ENCODE data around the gene SPAAR.
A peak's percentile ranks its signal among the peaks of the same experiment; 100 is the strongest.
"Not testable (repeated sequence)": the region's sequence is repeated elsewhere in the genome, so short reads cannot be mapped to it uniquely, and the experiment has no call there.

The SPAAR gene

GRCh38 chr9:35904338-35904737 is 5.0 kb upstream of the SPAAR start:
- DNase-seq (ENCODE audit: low read depth) = no peak

DNA sequence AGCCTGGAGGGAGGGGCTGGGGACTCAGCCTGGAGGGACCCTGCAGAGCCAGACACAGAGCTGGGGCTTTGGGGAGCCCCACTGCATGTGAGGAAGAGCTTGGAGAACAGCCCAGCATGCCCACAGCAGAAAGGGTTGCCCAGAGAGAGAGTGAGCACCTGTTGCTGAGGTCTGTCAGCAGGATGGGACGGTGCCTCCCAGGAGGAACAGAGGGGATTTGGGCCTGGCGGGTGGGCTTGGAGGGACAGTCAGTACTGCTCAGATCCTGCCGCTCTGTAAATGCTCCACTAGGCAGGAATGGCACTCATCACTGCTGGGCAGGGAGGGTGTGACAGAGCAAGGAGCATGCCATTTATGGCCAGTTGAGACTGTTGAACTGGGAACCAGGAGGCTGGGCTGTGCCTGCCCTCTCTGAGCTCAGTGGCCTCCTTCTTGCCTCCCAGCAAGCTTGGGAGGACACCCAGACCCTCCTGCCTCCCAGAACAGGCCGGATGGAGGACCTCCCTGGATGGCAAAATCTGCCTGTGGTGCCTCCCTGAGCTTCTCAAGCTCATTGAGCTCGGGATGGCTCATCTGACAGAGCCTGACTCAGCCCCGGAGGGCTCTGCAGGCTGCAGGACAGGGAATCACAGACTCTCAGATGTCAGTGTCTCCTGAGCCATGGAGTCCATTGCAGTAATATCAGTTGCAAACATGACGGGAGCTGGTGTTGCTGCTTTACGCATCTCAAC is 4.1 kb upstream of the SPAAR start:
- DNase-seq (ENCODE audit: low read depth) = no peak

DNA sequence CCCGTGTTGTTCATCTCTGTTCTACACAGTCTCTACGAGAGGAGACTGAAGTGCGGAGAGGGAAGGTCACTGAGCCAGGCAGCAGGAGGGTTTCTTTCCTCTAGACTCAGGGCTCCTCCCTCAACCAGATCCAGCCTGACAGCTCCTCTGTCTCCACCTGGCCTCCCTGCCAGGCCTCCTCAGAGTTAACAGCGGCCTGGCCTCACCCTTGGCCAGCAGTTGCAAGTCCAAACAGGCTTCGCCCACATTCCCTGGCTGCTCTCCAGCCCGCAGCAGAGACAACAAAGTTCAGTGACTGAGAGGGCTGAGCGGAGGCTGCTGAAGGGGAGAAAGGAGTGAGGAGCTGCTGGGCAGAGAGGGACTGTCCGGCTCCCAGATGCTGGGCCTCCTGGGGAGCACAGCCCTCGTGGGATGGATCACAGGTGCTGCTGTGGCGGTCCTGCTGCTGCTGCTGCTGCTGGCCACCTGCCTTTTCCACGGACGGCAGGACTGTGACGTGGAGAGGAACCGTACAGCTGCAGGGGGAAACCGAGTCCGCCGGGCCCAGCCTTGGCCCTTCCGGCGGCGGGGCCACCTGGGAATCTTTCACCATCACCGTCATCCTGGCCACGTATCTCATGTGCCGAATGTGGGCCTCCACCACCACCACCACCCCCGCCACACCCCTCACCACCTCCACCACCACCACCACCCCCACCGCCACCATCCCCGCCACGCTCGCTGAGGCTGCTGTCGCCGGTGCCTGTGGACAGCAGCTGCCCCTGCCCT is 3.2 kb upstream of the SPAAR start, which contains the start of gene HRCT1:
Gene HRCT1 (plus strand): TSS at position 291 of the 768 bp plus-strand sequence. CDS start 86 bp downstream, at position 377.
- peak; percentile 94 for DNase-seq (ENCODE audit: low read depth)

DNA sequence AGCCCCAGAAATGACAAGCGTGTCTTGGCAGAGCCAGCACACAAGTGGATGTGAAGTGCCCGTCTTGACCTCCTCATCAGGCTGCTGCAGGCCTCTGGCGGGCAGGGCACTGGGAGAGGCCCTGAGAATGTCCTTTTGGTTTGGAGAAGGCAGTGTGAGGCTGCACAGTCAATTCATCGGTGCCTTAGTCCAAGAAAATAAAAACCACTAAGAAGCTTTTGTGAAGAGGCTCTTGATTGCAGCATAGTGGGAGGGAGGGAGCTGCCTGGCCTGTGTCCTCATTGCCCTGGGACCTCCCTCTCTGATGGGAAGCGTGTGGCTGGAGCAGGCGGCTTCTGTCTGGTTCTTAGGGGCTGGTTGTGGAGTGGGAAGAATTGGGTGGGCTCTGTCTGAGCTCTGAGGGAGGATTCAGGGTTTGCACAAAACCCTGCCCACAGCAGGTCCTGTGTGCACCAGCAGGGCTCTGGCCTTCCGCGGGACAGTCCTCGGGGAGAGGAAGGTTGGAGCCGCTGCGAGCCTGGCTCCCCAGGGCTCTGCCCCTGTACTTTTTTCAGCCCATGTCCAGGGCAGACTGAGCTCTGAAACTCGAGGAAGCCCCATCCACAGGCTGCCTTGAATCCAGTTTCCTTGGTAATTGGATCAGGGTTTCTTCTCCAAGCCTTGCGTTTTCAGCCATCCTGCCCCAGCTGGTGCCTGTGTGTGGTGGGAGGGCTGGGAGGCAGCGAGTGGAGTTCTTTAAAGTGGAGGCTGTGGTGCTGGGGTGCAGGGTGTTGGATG is 2.2 kb upstream of the SPAAR start:
- no peak for DNase-seq (ENCODE audit: low read depth)

- peak; percentile 97 for DNase-seq (ENCODE audit: low read depth)
These were observed 1.4 kb upstream of the SPAAR start for GRCh38 chr9:35907711-35908503.

DNA sequence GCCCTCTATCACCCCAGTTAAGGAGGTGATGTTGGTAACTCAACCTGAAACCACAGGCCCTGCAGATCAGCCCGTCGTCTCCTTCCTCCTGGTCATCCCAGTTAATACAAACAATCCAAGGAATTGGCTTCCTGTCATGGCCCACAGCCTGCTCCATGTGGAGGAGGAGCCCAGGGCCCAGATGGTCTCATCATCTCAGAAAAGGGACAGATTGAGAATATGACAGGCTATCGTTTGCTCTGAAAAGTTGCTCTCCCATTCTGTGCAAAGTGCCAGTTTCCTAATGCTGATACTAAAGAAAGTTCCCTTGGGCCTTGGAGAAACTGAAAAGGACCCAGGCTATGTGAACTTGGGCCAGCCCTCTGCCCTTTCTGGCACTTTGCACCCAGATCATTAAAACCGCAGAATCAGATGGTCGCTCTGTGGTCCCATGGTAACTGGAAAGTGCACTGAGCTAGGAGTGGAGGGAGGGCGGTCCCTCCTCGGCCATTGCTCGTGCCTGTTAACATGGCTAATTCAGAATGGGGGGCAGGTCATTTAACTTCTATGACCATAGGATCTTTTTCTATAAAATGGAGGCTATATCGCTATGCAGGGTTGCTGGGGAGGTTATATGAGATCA is 675 bp upstream of the SPAAR start:
- no peak for DNase-seq (ENCODE audit: low read depth)

- no peak for DNase-seq (ENCODE audit: low read depth)
These were observed 660 bp downstream of the SPAAR start for GRCh38 chr9:35909687-35910612.

DNA sequence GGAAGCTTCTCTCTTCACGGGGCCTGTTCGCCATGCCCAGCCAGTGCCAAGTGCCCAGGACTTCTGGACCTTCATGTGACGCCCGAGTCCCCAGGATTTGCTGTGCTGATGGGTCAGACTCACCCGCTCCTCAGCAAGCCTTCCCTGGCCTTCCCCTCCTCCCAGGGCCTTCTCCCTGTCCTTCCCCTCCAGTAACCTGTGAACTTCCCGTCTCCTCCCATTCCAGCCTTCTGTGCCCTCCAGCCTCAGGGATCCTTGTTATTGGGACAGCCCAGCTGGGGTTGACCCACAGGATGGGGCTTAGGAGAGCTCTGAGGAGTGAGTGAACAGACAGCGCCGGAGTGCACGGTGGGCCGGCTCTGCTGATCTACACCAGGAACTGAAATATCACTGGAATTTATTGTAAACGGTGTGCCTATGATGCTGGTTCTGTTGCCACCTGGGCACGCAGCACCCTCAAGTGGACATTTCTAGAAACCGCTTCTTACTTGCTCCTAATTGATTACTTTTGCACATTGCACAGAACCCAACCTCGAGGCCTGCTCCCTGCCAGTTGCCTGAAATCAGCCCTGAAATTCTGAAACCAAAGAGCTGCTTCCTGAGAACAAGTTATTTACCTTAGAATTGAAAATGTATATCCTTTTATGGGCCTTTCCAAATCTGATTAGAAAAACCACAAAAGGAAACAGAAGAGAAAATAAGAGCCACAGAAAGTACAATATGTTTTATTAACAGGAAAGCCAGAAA is 1.5 kb downstream of the SPAAR start:
- no peak for DNase-seq (ENCODE audit: low read depth)

- no peak for DNase-seq (ENCODE audit: low read depth)
These were observed 2.4 kb downstream of the SPAAR start for GRCh38 chr9:35911690-35912089.

- no peak for DNase-seq (ENCODE audit: low read depth)
These were observed 3.6 kb downstream of the SPAAR start for GRCh38 chr9:35912791-35913400.

GRCh38 chr9:35913429-35913828 is 4.1 kb downstream of the SPAAR start:
- not testable (repeated sequence) for DNase-seq (ENCODE audit: low read depth)

DNA sequence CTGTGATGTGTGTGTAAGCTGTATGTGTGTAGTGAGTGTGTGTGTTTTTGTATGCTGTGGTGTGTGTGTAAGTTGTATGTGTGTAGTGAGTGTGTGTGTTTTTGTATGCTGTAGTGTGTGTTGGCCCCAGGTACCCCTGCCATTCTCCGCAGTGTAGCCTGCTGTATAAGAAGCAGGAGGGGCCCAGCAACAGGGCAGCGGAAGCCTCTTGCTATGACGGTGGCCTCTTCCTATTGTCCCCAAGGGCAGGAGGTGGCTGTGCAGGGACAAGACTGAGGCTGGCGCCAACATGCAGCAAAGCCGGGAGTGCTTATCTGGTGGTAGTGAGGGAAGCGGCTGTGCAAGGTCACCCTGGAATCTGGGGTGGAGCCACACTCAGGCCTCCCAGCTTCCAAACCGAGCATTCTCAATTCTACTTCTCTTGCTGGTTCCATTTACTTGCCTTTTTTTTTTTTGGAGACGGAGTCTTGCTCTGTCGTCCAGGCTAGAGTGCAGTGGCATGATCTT is 5.1 kb downstream of the SPAAR start:
- no peak for DNase-seq (ENCODE audit: low read depth)

GRCh38 chr9:35915681-35916294 is 6.5 kb downstream of the SPAAR start:
- no peak for DNase-seq (ENCODE audit: low read depth)

GRCh38 chr9:35917261-35917660 is 8.0 kb downstream of the SPAAR start:
- no peak for DNase-seq (ENCODE audit: low read depth)

- no peak for DNase-seq (ENCODE audit: low read depth)
These were observed 9.5 kb downstream of the SPAAR start for GRCh38 chr9:35918780-35919179.

- no peak for DNase-seq (ENCODE audit: low read depth)
These were observed 10.1 kb downstream of the SPAAR start for GRCh38 chr9:35919212-35920008.

GRCh38 chr9:35920051-35920620 is 10.8 kb downstream of the SPAAR start:
- DNase-seq (ENCODE audit: low read depth) = no peak
